Subcutaneous adipose tissue (tissue), 4 donors: ENCODE measurements around the gene GPR146. TPM values are rescaled to one million over a fixed set of nuclear protein-coding genes. Genes with fewer than 3 reads are reported as not detected.

Experiments
- total RNA-seq, 4 donors: library from RNA; depleted of rRNA; stranded (reverse); fragments of >200 nt; gene quantifications; one replicate each; pipeline ENCODE4 v1.1.0, GENCODE V29; 2016
- TF ChIP-seq, protein P1 (sequence below): fragments of 450-650 bp; IDR thresholded peaks from one replicate; pipeline ENCODE4 v1.5.1; 2016; ENCODE audit warnings: low read depth, mild to moderate bottlenecking, control low read depth, antibody characterized with exemption, moderate library complexity

GPR146 gene
- total RNA-seq, 4 donors from 2014 or later, result 44.0 to 145 (median 61.4) TPM

DNA sequence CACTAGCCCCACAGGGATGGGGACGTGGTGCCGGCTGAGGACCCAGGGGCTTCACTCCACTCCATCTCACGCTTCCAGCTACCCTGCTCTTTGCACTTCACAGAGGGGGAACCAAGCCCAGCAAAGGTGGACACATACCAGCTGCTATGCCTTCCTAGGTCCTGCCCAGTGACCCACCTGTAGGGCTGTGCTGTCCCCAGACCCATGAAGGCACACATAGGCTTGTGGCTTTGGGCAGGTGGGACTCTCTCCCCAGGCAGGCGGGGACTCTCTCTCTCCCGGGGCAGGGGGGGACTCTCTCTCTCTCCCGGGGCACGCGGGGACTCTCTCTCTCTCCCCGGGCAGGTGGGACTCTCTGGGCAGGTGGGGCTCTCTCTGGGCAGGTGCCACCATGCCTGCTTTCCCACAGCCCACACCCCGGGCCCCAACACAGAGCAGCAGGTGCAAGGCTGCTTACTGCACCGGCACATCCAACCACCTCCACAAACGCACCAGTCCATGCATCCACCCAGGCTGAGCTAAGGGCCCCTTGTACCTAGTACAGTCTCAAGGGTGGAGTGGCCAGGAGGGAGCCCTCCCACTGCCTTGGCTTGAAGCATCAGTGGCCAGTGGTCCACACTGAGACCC, 13.8 kb upstream of the GPR146 start:
- TF ChIP-seq, protein P1, sequence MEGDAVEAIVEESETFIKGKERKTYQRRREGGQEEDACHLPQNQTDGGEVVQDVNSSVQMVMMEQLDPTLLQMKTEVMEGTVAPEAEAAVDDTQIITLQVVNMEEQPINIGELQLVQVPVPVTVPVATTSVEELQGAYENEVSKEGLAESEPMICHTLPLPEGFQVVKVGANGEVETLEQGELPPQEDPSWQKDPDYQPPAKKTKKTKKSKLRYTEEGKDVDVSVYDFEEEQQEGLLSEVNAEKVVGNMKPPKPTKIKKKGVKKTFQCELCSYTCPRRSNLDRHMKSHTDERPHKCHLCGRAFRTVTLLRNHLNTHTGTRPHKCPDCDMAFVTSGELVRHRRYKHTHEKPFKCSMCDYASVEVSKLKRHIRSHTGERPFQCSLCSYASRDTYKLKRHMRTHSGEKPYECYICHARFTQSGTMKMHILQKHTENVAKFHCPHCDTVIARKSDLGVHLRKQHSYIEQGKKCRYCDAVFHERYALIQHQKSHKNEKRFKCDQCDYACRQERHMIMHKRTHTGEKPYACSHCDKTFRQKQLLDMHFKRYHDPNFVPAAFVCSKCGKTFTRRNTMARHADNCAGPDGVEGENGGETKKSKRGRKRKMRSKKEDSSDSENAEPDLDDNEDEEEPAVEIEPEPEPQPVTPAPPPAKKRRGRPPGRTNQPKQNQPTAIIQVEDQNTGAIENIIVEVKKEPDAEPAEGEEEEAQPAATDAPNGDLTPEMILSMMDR, result no peak

DNA sequence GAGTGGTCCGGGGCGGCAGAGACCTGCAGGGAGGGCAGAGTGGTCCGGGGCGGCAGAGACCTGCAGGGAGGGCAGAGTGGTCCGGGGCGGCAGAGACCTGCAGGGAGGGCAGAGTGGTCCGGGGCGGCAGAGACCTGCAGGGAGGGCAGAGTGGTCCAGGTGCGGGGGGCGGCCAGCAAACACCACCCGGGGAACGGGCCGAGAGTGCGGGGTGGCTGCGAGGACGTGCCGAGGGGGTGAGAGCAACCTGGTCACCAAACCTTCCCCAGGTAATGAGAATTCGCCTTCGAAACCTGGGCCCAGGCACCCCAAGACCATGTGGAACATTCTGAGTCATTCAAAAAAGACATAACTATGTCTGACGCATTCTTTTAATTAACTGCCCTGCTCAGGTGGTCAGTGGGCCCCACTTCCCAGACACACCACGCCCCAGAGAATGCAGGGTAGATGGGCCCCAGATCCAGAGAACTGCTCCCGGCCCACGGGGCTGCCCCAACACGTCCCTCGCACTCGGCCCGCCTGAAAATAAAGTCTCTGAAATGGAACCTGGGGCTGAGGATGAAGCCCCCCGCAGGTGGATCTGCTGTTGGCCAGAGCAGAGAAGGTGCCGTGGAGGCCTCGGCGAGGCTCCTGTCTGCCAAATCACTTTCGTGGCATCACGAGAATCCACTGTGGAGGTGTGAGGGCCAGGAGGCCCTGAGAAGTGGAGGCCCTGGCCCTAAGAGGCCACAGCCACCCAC, 12.5 kb upstream of the GPR146 start:
- TF ChIP-seq, protein P1, result no peak

DNA sequence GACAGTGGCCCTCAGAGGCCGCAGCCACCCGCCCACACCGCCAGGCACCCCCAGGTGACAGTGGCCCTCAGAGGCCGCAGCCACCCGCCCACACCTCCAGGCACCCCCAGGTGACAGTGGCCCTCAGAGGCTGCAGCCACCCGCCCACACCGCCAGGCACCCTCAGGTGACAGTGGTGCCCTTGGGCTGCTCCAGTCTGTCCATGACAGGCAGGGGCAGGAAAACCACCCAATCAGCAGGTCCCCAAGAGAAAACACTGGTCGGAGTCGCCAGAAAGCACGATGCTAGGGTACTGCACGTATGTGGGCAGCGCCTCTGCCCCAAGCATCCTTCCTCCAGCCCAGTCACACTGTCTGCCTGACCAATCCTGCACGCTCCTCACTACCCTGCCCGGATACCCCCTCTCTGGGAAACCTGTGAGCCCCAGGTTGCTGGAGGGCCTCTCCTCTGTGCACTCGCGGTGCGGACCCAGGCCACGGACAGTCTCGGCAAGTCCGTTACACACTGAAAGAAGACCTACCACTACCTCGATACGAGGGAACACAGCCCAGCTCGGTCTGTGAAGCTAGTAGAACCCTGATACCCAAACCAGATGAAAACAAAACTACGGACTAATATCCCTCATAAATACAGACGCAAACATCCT, 11.7 kb upstream of the GPR146 start:
- TF ChIP-seq, protein P1, result no peak

DNA sequence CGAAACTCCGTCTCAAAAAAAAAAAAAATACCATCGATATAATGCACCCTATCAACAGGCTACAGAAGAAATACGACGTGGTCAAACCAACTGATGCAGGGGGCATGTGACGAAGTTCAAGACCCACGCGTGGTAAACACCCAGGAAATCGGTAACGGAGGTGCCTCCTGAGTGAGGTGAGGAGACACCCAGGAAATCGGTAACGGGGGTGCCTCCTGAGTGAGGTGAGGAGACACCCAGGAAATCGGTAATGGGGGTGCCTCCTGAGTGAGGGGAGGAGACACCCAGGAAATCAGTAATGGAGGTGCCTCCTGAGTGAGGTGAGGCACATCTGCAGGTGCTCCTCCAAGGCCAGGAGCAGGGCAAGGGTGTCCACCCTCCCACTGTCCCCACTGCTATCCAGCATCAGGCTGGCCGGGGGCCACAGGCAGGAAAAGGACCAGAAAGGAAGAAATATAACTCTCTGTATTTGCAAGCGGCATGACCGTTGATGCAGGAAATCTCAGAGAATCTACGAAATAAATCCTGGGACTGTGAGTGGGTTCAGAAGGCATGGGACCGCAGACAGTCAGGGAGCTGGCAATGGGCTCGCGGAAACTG, 10.7 kb upstream of the GPR146 start:
- TF ChIP-seq, protein P1, result no peak

DNA sequence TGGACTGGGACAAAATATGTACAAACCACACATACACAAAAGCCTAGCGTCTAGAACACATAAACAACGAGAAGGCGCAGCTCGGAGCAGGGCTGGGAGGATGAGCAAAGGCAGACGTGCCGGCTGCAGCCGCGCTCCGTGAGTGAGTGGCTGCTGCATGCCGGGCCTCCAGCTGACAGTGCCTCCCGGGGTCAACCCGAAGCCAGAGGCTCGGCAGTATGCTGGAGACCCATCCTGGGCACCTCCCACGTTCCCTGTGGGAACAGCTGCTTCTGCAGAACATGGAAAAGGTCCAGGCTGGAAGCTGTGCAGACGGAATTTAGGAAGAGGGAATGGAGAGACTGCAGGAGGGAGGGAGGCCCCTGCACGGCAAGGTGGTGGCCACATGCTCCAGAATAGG, 3.6 kb upstream of the GPR146 start:
- TF ChIP-seq, protein P1, result no peak

DNA sequence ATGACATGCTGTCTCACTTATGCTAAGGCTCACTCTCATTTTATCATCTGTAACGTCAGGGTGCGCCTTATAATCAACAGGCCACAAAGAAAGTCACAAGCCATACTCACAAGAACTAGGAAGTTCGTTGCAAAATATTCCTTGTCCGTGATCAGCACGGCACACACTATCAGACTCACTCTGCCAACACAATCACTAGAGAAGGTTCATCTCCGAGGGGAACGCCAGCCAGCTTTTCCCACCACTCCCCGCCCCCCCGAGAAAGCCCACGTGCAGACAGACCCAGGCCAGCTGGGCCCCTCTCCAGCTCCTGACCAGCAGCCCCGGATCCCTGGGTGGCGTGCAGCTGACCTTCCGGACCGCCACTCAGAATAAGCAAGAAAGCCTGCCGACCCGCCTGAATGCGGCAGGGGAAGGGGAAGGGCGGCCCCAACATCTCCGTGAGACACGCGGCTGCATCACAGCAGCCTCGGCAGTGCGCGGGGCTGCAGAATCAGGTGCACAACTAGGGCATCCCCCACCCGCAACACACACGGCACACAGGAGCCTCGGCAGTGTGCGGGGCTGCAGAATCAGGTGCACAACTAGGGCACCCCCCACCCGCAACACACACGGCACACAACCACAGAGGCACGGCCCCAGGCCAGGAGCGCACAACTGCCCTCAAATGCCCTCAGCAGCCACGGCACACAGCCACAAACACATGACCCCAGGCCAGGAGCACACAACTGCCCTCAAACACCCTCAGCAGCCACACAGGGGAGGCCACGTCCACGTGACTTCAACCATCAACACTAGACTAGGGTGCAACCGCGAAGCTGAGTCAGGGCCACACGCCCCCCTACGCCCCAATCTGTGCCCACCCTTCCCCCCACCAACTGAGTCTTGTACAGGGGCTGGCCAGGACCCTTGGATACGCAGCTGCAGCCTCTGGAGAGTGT, 2.5 kb upstream of the GPR146 start:
- TF ChIP-seq, protein P1, result no peak
